Activated naive CD8-positive, alpha-beta T cell treated with anti-CD3 and anti-CD28 coated beads, Interleukin-2, amount 10 ng/mL, durations not matched to agents 7 days and 5 days (primary cell): ENCODE measurements around the gene FBXO24. TPM values are rescaled to one million over a fixed set of nuclear protein-coding genes. Genes with fewer than 3 reads are reported as not detected.
"Not testable (repeated sequence)": the region's sequence is repeated elsewhere in the genome, so short reads cannot be mapped to it uniquely, and the experiment has no call there.

Experiments used
- ATAC-seq: fragments of 150-1000 bp; cut with Tn5 transposase; one replicate; pipeline ENCODE4 v1.10.0; 2021; ENCODE audit warnings: low read depth, moderate library complexity
- POLR2A ChIA-PET: fragments of 350-600 bp; sonication (Branson Sonifier 250); formaldehyde crosslinking; loops from one replicate; lab custom pipeline; 2021; ENCODE audit warnings: antibody characterized with exemption; lab: Charles Lee
- DNase-seq: peaks from one replicate; pipeline ENCODE4 v3.0.0; 2021
- H3K27ac Mint-ChIP-seq: one replicate; pipeline ENCODE4 v1.8.0; 2022; ENCODE audit warnings: mild to moderate bottlenecking, mixed read lengths
- H3K27me3 Mint-ChIP-seq: one replicate; pipeline ENCODE4 v1.8.0; 2022; ENCODE audit warnings: mild to moderate bottlenecking, moderate library complexity, mixed read lengths
- H3K36me3 Mint-ChIP-seq: one replicate; pipeline ENCODE4 v1.8.0; 2021; ENCODE audit warnings: mild to moderate bottlenecking, mixed read lengths
- H3K4me1 Mint-ChIP-seq: one replicate; pipeline ENCODE4 v1.8.0; 2021; ENCODE audit warnings: mixed read lengths
- H3K4me3 Mint-ChIP-seq: one replicate; pipeline ENCODE4 v1.8.0; 2022; ENCODE audit warnings: mild to moderate bottlenecking, moderate library complexity, mixed read lengths
- H3K9me3 Mint-ChIP-seq: one replicate; pipeline ENCODE4 v1.8.0; 2021; ENCODE audit warnings: mixed read lengths
- total RNA-seq, 2 experiments: library from RNA; stranded (reverse); gene quantifications; one replicate each; pipeline ENCODE4 v1.2.3, GENCODE V29; 2021

Gene FBXO24, protein sequence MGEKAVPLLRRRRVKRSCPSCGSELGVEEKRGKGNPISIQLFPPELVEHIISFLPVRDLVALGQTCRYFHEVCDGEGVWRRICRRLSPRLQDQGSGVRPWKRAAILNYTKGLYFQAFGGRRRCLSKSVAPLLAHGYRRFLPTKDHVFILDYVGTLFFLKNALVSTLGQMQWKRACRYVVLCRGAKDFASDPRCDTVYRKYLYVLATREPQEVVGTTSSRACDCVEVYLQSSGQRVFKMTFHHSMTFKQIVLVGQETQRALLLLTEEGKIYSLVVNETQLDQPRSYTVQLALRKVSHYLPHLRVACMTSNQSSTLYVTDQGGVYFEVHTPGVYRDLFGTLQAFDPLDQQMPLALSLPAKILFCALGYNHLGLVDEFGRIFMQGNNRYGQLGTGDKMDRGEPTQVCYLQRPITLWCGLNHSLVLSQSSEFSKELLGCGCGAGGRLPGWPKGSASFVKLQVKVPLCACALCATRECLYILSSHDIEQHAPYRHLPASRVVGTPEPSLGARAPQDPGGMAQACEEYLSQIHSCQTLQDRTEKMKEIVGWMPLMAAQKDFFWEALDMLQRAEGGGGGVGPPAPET
- total RNA-seq = 1 to 10 TPM; 1.1 to 1.2 TPM

DNA sequence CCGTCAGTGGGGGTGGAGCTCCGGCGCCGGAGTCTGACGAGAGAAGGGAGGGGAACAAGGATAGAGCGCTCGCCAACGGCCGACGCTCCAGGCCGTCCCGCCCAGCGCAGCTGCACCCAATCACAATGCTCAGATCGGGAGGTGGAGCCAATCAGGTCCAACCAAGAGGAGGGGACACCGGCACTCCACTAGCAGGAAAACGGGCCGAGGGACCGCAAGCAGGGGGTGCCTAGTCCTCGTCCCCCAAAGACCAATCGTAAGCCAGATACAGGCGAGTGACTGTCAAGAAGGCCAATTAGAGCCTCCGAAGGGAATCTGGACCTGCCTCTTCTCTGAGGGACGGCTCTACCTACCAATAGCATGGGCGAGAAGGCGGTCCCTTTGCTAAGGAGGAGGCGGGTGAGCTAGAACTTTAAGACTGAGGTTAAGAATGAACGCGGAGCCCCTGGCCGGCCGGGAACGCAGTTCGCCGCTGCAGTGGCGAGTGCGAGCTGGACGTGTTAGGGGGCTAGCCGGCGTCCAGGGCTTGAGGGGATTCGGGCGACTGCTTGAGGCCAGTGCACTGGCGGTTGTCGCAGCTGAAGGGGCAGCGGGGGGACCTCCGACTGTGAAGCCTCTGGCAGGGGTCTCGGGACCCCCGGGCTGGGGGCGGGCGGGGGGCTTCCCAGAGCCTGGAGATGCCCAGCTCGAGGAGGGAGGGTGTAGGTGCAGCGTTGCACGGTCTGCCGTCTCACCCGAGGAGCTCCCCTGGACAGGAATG lies at the start of gene FBXO24:
Gene FBXO24 (plus strand): TSS at position 63 of the 760 bp plus-strand sequence. CDS start 298 bp downstream, at position 361.
- H3K9me3 Mint-ChIP-seq = no peaks in the 10 kb centered on the region
- ATAC-seq (peak; percentile 83), DNase-seq (peak; percentile 98)
- peaks cover 11% of the 10 kb centered on the region for H3K27me3 Mint-ChIP-seq
- peak within 1 kb of the TSS; percentile 94 for H3K4me3 Mint-ChIP-seq
- POLR2A ChIA-PET = interaction anchor here (0.6 to 7.1 kb wide), 39 partner anchors 9 to 1178 kb away, joined by 3 to 89 read pairs (median 5); partner anchors contain the start of genes AGFG2, BUD31, GIGYF1 and MEPCE
- H3K4me1 Mint-ChIP-seq = peaks cover 27% of the 10 kb centered on the region
- H3K27ac Mint-ChIP-seq = peak within 1 kb of the TSS; percentile 96
- peaks cover 4% of the 10 kb centered on the region for H3K36me3 Mint-ChIP-seq

DNA sequence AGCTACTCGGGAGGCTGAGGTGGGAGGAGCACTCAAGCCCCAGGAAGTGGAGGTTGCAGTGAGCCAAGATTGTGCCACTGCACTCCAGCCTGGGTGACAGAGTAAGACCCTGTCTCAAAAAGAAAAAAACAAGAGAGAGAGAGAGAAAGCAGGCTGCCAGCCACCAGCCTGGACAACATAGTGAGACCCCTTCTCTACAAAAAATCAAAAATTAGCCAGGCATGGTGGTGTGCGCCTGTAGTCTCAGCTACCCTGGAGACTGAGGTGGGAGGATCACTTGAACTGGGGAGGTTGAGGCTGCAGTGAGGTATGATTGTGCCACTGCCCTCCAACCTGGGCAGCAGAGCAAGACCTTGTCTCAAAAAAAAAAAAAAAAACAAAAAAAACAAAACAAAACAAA lies 49.4 kb upstream of the FBXO24 start:
- H3K9me3 Mint-ChIP-seq, POLR2A ChIA-PET, ATAC-seq, H3K4me3 Mint-ChIP-seq, H3K36me3 Mint-ChIP-seq, H3K27me3 Mint-ChIP-seq, H3K27ac Mint-ChIP-seq, DNase-seq: not testable (repeated sequence)
- peaks cover 15% of the 10 kb centered on the region for H3K4me1 Mint-ChIP-seq

DNA sequence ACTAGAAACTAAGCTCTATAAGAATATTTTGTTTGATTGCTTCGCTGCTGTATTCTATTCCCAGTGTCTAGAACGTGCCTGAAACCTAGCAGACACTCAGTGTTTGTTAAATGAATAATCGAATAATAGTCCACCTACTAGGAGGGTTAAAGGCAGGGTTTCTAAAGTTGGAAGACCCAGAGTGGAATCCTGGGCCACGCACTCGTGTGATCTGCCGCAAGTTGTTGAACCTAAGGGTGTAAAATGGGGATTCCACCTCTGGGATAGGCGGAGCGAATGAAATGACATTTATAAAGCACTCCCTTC lies 47.8 kb upstream of the FBXO24 start:
- Mint-ChIP-seq H3K27ac (peak overlapping the region; percentile 98), H3K4me1 (peaks cover 29% of the 10 kb centered on the region), H3K4me3 (peak overlapping the region; percentile 100), H3K9me3 (no peaks in the 10 kb centered on the region), H3K36me3 (peaks cover 8% of the 10 kb centered on the region), H3K27me3 (no peaks in the 10 kb centered on the region)
- no peak for ATAC-seq
- POLR2A ChIA-PET = interaction anchor here (0.8 to 3.0 kb wide), 9 partner anchors 11 to 102 kb away, joined by 3 to 34 read pairs (median 3); partner anchors contain the start of genes FBXO24, LRCH4 and NYAP1
- DNase-seq = no peak

DNA sequence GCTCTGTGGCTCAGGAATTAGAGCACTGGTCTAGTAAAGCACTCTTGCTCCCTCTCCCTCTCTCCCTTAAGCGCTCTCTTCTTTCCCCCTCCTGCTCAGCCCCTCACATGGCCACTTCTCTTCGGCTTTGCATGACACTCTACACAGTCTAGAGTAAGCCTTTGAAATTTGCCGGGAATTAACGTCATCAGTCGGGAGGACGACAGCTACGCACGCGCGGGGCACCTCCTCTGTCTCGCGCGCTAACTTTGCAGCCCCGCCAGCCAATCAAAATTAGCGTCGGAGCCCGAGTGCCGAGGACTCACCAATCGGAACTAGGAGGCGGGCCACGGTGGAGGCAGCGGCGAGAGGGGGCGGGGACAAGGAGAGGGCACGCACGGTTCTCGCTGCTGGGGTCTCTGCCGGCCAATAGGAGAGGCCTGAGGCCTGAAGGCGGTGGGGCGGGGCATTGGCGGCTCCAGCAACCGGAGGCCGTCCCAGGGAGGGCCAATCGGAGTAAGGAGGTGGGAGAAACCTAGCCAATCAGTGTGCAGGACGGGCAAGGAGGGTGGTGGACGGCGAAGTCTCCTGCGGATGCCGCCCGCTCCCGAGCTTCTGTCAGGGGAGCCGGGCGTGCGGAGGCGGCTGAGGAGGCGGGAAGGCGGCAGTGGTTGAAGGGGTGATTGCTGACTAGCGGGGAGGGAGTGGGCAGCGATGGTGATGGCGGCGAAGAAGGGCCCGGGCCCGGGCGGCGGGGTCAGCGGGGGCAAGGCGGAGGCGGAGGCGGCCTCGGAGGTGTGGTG lies 47.3 kb upstream of the FBXO24 start, which contains the start of gene AGFG2:
Gene AGFG2 (plus strand): TSS at position 550 of the 782 bp plus-strand sequence. CDS start 144 bp downstream, at position 694.
- Mint-ChIP-seq H3K9me3 (no peaks in the 10 kb centered on the region), H3K27me3 (no peaks in the 10 kb centered on the region), H3K4me1 (peaks cover 34% of the 10 kb centered on the region), H3K4me3 (peak within 1 kb of the TSS; percentile 100), H3K27ac (peak within 1 kb of the TSS; percentile 98), H3K36me3 (peaks cover 8% of the 10 kb centered on the region)
- POLR2A ChIA-PET = interaction anchor here (0.6 to 3.0 kb wide), 21 partner anchors 10 to 605 kb away, joined by 3 to 34 read pairs (median 4); partner anchors contain the start of genes FBXO24, LRCH4, NYAP1 and POP7
- DNase-seq (peak; percentile 99), ATAC-seq (peak; percentile 97)

DNA sequence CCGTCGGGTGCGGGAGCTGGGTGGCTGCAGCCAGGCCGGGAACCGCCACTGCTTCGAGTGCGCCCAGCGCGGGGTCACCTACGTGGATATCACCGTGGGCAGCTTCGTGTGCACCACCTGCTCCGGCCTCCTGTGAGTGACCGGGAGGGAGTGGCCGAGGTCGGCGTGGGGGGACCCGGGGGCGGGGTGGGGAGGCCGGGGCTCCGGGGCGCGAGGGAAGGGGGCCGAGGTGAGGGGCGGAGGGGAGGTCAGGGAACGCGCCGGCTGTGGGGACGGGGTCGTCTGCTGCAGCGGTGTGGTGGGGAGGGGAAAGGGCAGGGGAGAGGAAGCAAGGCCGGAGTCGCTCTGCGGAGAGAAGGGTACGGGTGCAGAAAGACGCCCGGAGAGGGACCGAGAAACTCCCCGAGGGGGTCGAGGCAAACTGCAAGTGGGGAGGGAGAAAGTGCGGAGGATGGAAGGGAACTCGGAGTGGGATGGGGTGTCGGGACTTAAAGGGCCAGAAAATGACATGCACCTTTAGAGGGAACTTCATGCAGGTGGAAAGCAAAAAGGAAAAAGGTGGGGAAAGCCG lies 46.6 kb upstream of the FBXO24 start:
- peaks cover 41% of the 10 kb centered on the region for H3K4me1 Mint-ChIP-seq
- no peaks in the 10 kb centered on the region for H3K27me3 Mint-ChIP-seq
- POLR2A ChIA-PET = interaction anchor here (0.6 to 3.0 kb wide), 16 partner anchors 10 to 605 kb away, joined by 3 to 34 read pairs (median 4); partner anchors contain the start of genes FBXO24, LRCH4, NYAP1 and POP7
- peak overlapping the region; percentile 98 for H3K27ac Mint-ChIP-seq
- ATAC-seq (no peak), DNase-seq (peak; percentile 42)
- H3K9me3 Mint-ChIP-seq = no peaks in the 10 kb centered on the region
- peak overlapping the region; percentile 100 for H3K4me3 Mint-ChIP-seq
- H3K36me3 Mint-ChIP-seq = peaks cover 8% of the 10 kb centered on the region

DNA sequence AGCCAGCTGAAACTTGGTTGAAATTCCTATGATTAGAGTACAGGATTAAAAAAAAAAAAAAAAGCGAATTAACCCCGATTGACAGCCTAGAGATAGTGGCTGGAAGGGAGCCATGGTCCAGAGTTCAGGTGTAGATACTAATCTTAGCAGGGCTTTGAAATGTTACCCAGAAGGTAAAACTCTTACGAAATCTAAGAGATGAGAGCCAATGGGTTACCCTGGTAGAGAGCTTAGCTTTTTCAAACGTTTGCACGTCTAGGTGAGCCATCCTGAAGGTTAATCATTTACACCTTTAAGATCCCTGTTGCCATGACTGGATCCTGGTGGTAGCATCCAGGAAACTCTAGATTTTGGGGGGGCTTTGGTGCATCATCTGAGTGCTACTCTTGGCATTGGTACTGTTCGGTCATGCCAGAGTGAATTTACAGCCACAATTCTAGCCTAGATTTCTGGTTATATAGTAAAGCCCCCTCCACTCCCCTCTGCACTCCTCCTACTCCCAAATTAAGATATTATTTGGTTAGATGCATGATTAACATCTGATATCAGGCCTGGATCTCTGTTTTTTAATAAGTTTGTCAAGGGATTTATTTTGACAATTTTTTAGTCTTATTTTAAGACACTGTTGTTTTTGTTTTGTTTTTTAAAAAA lies 45.9 kb upstream of the FBXO24 start:
- DNase-seq = no peak
- POLR2A ChIA-PET = interaction anchor here (0.7 to 3.0 kb wide), 6 partner anchors 9 to 981 kb away, joined by 4 to 34 read pairs (median 4); partner anchors contain the start of genes FBXO24 and LRCH4
- H3K36me3 Mint-ChIP-seq = peaks cover 8% of the 10 kb centered on the region
- peak overlapping the region; percentile 77 for H3K27ac Mint-ChIP-seq
- peak overlapping the region; percentile 100 for H3K4me3 Mint-ChIP-seq
- H3K9me3 Mint-ChIP-seq = no peaks in the 10 kb centered on the region
- ATAC-seq = no peak
- H3K27me3 Mint-ChIP-seq = no peaks in the 10 kb centered on the region
- H3K4me1 Mint-ChIP-seq = peaks cover 48% of the 10 kb centered on the region

DNA sequence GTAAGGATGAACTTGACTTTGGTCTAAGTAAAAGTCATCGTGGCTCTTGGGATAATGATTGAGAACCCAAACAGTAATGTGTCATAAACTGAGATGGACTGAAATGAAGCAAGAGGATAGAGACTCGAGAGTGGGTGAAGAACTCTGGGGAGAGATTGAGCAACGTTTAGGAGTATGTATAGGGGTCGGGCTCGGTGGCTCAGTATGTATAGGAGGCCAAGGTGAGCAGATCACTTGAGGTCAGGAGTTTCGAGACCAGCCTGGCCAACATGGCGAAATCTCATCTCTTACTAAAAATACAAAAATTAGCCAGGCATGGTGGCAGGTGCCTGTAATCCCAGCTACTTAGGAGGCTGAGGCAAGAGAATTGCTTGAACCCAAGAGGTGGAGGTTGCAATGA lies 44.8 kb upstream of the FBXO24 start:
- Mint-ChIP-seq H3K4me3 (peak overlapping the region; percentile 53), H3K27ac (peak overlapping the region; percentile 74), H3K4me1 (peaks cover 59% of the 10 kb centered on the region)
- not testable (repeated sequence) for H3K27me3 Mint-ChIP-seq, ATAC-seq, DNase-seq, H3K9me3 Mint-ChIP-seq, H3K36me3 Mint-ChIP-seq
- POLR2A ChIA-PET = interaction anchor here (1.0 to 1.4 kb wide), 2 partner anchors 63 to 71 kb away, joined by 3 to 4 read pairs; partner anchors contain the start of gene MOSPD3

DNA sequence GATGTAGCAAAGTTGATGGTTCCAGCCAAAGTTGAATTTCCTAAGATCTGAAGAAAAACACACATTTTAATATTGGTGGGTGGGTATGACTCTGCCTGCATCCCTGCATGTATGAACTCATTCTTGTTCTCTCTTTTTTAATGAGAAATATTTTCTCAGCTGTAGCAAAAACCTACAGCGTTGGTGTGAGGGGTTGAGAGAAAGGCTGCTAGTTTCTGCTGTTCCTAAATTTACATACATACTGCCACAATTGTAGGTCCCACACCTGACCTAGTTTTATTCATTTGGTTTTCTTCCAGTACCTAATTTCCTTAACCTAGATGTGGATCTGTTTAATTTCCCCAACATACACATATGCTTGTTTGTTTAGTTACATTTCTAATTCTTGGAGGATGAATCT lies 42.5 kb upstream of the FBXO24 start:
- DNase-seq (no peak), ATAC-seq (no peak)
- Mint-ChIP-seq H3K4me1 (peaks cover 77% of the 10 kb centered on the region), H3K9me3 (no peaks in the 10 kb centered on the region), H3K36me3 (peaks cover 9% of the 10 kb centered on the region), H3K27me3 (no peaks in the 10 kb centered on the region), H3K4me3 (peak overlapping the region; percentile 71), H3K27ac (peak overlapping the region; percentile 89)
- POLR2A ChIA-PET = interaction anchor here (0.7 to 1.3 kb wide), 3 partner anchors 13 to 115 kb away, joined by 3 to 4 read pairs (median 3); partner anchors contain the start of gene ZCWPW1

DNA sequence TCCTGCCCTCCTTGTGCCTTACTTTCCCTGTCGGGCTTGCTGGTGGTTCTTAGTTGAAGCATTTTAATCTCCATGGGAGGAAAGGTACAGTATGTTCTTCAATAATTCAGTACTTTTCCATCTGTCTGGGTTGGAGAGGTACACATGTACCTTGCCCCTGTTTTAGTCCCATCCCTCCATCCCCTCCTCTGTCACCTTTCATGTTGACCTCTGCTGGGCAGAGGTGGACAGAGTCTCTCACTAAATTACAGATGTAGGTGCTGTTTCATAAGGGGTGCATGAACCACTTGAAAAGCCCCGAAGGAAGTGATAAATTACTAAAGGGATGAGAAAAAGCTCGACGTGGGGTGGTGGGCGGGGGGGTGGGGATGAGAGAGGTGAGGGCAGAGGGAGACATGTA lies 41.7 kb upstream of the FBXO24 start:
- H3K4me1 Mint-ChIP-seq = peaks cover 82% of the 10 kb centered on the region
- H3K36me3 Mint-ChIP-seq = peaks cover 11% of the 10 kb centered on the region
- H3K27ac Mint-ChIP-seq = peak overlapping the region; percentile 89
- peak overlapping the region; percentile 71 for H3K4me3 Mint-ChIP-seq
- DNase-seq (no peak), ATAC-seq (no peak)
- no peaks in the 10 kb centered on the region for H3K27me3 Mint-ChIP-seq
- POLR2A ChIA-PET = interaction anchor here (0.6 to 0.9 kb wide), 2 partner anchors 10 to 643 kb away, joined by 3 to 4 read pairs; no protein-coding TSS in a partner anchor
- no peaks in the 10 kb centered on the region for H3K9me3 Mint-ChIP-seq

DNA sequence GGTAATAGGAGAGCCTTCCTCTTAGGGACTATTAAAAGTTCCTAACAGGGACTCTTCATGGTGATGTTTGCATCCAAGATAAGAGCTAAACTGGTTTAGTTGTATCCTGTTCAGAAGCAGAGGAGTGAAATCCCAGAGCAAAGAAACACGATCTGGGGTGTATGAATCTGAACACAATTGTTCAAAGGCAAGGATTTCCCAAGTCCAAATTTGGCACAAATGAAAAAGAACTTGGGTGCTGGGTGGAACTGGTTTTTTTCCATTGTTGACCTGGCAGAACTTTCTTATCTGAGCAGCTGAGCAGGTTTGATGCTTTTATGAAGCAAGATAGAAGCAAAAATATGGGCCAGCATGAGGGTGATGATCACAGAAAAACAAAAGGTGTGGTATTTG lies 41.2 kb upstream of the FBXO24 start:
- DNase-seq (no peak), ATAC-seq (no peak)
- Mint-ChIP-seq H3K27ac (peak overlapping the region; percentile 89), H3K36me3 (peaks cover 11% of the 10 kb centered on the region), H3K4me1 (peaks cover 85% of the 10 kb centered on the region), H3K9me3 (no peaks in the 10 kb centered on the region), H3K4me3 (peak overlapping the region; percentile 71), H3K27me3 (no peaks in the 10 kb centered on the region)
- POLR2A ChIA-PET = interaction anchor here (0.5 to 1.5 kb wide), 8 partner anchors 9 to 642 kb away, joined by 3 to 4 read pairs (median 3); partner anchors contain the start of genes FBXO24 and LRCH4

DNA sequence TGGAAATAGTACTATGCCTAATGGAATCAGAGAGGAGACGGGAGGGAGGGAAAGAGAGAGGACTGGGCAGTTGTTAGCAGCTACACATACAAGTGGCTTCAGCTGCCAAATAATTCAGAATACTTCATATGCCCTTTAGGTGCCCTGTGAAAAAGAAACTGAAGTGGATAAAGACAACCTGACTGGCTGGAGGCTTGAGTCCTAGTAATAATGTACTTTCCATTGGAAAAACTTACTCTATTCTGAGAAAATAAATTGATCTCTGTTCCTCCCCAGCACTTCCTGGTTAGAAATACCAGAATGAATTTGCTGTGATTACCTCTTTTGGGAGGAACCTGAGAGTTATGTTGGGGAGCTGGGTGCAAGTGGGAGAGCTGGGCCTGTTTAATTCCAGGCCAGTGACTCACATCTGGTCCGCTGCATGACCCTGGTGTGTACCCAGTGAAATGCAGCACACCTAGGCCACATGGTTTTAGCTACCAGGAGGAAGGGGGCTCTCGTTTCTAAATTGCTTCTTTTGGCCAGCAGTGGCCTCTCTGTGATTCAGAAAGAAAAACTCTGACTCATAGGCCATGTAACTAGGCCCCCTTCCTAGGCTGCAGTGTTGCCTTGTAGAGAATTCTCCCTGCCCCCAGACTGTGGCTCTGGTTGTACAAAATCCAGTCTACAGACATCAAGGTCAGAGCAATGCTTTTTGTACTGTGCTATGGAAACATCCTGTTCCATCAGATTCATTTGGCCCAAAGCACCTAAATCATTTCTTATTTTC lies 40.6 kb upstream of the FBXO24 start:
- H3K27me3 Mint-ChIP-seq = no peaks in the 10 kb centered on the region
- peak overlapping the region; percentile 89 for H3K27ac Mint-ChIP-seq

More for the DNA sequence above, 40.6 kb upstream of the FBXO24 start:
- Mint-ChIP-seq H3K36me3 (peaks cover 13% of the 10 kb centered on the region), H3K4me3 (peak overlapping the region; percentile 71), H3K4me1 (peaks cover 88% of the 10 kb centered on the region), H3K9me3 (no peaks in the 10 kb centered on the region)
- peak; percentile 46 for DNase-seq
- peak; percentile 59 for ATAC-seq
- POLR2A ChIA-PET = interaction anchor here (0.5 to 2.5 kb wide), 8 partner anchors 8 to 534 kb away, joined by 3 to 9 read pairs (median 3); partner anchors contain the start of genes FBXO24, LRCH4 and POP7
